SK-N-MC (cell line): ENCODE results near the gene ZNF543.

Experiments
- EZH2 ChIP-seq: fragments of 200-600 bp; sonication (generic); IDR thresholded peaks from one replicate; pipeline ENCODE4 v1.6.1; 2017; ENCODE audit warnings: antibody characterized with exemption
- POLR2AphosphoS5 ChIP-seq: IDR thresholded peaks from 2 replicates; pipeline ENCODE4 v1.6.1; 2012; ENCODE audit warnings: mild to moderate bottlenecking, low read depth, low read length, borderline replicate concordance

DNA sequence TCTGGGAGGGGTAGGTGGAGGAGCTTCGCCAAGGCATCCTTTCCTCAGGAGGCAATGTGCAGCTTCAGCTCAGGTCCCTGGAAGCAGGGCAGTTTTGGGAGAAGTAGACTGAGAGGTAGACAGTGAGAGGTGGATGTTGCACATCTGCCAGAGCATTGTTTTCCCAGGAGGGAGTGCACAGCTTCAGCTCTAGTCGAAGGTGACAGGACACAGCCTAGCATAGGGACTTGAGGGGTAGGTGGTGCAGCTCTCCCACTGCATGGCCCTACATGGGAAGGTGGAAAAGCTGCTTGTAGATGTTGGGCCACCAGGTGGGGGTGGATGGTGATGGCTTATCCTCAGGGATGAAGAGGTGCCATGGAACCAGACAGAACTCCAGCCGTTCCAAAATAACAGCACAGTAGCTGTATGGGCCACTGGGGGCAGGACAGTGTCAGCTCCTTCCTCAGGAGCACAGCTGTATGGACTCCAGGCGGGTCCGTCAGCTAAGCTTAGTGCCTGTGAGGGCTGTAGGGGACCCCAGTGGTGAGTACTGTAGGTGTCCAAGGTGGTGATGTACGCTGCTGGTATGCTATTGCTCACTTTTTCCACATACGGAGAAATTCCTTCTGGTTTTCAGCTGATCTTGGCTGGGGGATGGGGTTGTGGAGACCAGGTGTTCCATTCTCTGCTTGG lies 17.4 kb upstream of the ZNF543 start:
- TF ChIP-seq EZH2, result no peak
- no peak for TF ChIP-seq POLR2AphosphoS5
